Measurements from ENCODE around the gene TBC1D22B.

GRCh38 chr6:37320646-37321045 is 63.1 kb downstream of the TBC1D22B start:
- no peak for TF ChIP-seq CTCF (IDR thresholded peaks at IDR 0.05)
- no peak for TF ChIP-seq POLR2A (IDR thresholded peaks at IDR 0.05)
- no peak for TF ChIP-seq POLR2AphosphoS5 (IDR thresholded peaks at IDR 0.05; ENCODE audit: insufficient read depth in 1 of 2, low read depth in 1 of 2)
